RWPE2 (cell line): Measurements from ENCODE around the gene POU2AF1.

Experiments used
- ATAC-seq: fragments of 200-7000 bp; cut with Tn5 transposase; 3 replicates; pipeline ENCODE4 v1.9.1; 2021; ENCODE audit warnings: low read depth
- DNase-seq: peaks from one replicate; pipeline ENCODE4 v3.0.0-alpha.2; 2020; ENCODE audit warnings: low spot score
- H3K27ac ChIP-seq: fragments of 450-650 bp; 2 replicates; pipeline ENCODE4 v1.5.1; 2017; ENCODE audit warnings: mild to moderate bottlenecking; ENCODE audit not compliant: poor library complexity, severe bottlenecking
- H3K27me3 ChIP-seq: fragments of 250-450 bp; sonication (Bioruptor Pico); 2 replicates; pipeline ENCODE4 v1.5.1; 2021; ENCODE audit warnings: mild to moderate bottlenecking, moderate library complexity; ENCODE audit not compliant: insufficient read depth, poor library complexity, severe bottlenecking
- H3K36me3 ChIP-seq: fragments of 250-450 bp; sonication (Bioruptor Pico); 2 replicates; pipeline ENCODE4 v1.5.1; 2020; ENCODE audit warnings: low read depth, mild to moderate bottlenecking, moderate library complexity
- H3K4me1 ChIP-seq: fragments of 250-450 bp; sonication (Bioruptor Pico); 2 replicates; pipeline ENCODE4 v1.5.1; 2021; ENCODE audit warnings: mild to moderate bottlenecking, moderate library complexity; ENCODE audit not compliant: insufficient read depth, poor library complexity, severe bottlenecking
- H3K4me3 ChIP-seq: fragments of 250-450 bp; sonication (Bioruptor Pico); 2 replicates; pipeline ENCODE4 v1.5.1; 2021; ENCODE audit warnings: mild to moderate bottlenecking, moderate library complexity; ENCODE audit not compliant: severe bottlenecking
- H3K9me3 ChIP-seq: fragments of 250-450 bp; sonication (Bioruptor Pico); 2 replicates; pipeline ENCODE4 v1.5.1; 2021; ENCODE audit warnings: mild to moderate bottlenecking, moderate library complexity; ENCODE audit not compliant: severe bottlenecking
- CTCF ChIP-seq: fragments of 450-650 bp; IDR thresholded peaks from one replicate; pipeline ENCODE4 v1.5.1; 2017; ENCODE audit warnings: mild to moderate bottlenecking, moderate library complexity; ENCODE audit not compliant: poor library complexity, severe bottlenecking

POU2AF1 gene

GRCh38 chr11:111312076-111312475, 67.0 kb downstream of the POU2AF1 start:
- Histone ChIP-seq H3K36me3 (no peaks in the 10 kb centered on the region), H3K4me1 (no peaks in the 10 kb centered on the region), H3K4me3 (no peak overlapping the region), H3K27me3 (no peaks in the 10 kb centered on the region), H3K27ac (no peak overlapping the region), H3K9me3 (no peaks in the 10 kb centered on the region)
- no peak for TF ChIP-seq CTCF
- DNase-seq: no peak
- no peak for ATAC-seq

GRCh38 chr11:111310723-111311122, 68.4 kb downstream of the POU2AF1 start:
- H3K4me3 ChIP-seq: no peak overlapping the region
- DNase-seq (no peak), ATAC-seq (no peak)
- no peak overlapping the region for H3K27ac ChIP-seq
- no peak for TF ChIP-seq CTCF
- no peaks in the 10 kb centered on the region for H3K9me3 ChIP-seq
- no peaks in the 10 kb centered on the region for H3K36me3 ChIP-seq
- peaks cover 6% of the 10 kb centered on the region for H3K27me3 ChIP-seq
- H3K4me1 ChIP-seq: no peaks in the 10 kb centered on the region

GRCh38 chr11:111310088-111310487, 69.0 kb downstream of the POU2AF1 start:
- H3K27ac ChIP-seq: no peak overlapping the region
- peaks cover 8% of the 10 kb centered on the region for H3K27me3 ChIP-seq
- TF ChIP-seq CTCF: no peak
- H3K4me3 ChIP-seq: no peak overlapping the region
- DNase-seq (no peak), ATAC-seq (no peak)
- H3K9me3 ChIP-seq: no peaks in the 10 kb centered on the region
- no peaks in the 10 kb centered on the region for H3K4me1 ChIP-seq
- H3K36me3 ChIP-seq: no peaks in the 10 kb centered on the region

- no peak overlapping the region for H3K27ac ChIP-seq
- no peak for TF ChIP-seq CTCF
- H3K36me3 ChIP-seq: no peaks in the 10 kb centered on the region
These were observed 69.7 kb downstream of the POU2AF1 start for GRCh38 chr11:111309215-111309915.

GRCh38 chr11:111308140-111308539, 70.9 kb downstream of the POU2AF1 start:
- ATAC-seq (no peak), DNase-seq (no peak)
- TF ChIP-seq CTCF: no peak
- H3K27ac ChIP-seq: no peak overlapping the region
- no peaks in the 10 kb centered on the region for H3K4me1 ChIP-seq
- no peaks in the 10 kb centered on the region for H3K9me3 ChIP-seq
- no peaks in the 10 kb centered on the region for H3K36me3 ChIP-seq
- H3K4me3 ChIP-seq: no peak overlapping the region
- peaks cover 10% of the 10 kb centered on the region for H3K27me3 ChIP-seq

More at GRCh38 chr11:111309215-111309915, 69.7 kb downstream of the POU2AF1 start:
- Histone ChIP-seq H3K9me3 (no peaks in the 10 kb centered on the region), H3K27me3 (peaks cover 8% of the 10 kb centered on the region), H3K4me3 (no peak overlapping the region), H3K4me1 (no peaks in the 10 kb centered on the region)
- no peak for ATAC-seq
- DNase-seq: no peak
